Psoas muscle (tissue), 8 donors: Measurements from ENCODE around the gene PDLIM4. TPM values are rescaled to one million over a fixed set of nuclear protein-coding genes. Genes with fewer than 3 reads are reported as not detected.

Experiments
- ATAC-seq, 4 donors: fragments of 200-7000 bp; cut with Tn5 transposase; one replicate each; pipeline ENCODE4 v1.9.1; 2020; ENCODE audit warnings: moderate library complexity in 3 of 4, mild to moderate bottlenecking in 2 of 4
- DNase-seq, 2 donors: peaks; one replicate each; pipeline ENCODE4 v3.0.0-alpha.2; 2020
- H3K27ac ChIP-seq: fragments of 200-600 bp; one replicate; pipeline ENCODE4 v1.8.0; 2022
- H3K27me3 ChIP-seq, 3 donors: fragments of 200-600 bp in 1 of 3; one replicate each; pipeline versions ENCODE4 v1.6.1 to v1.8.0; 2013 to 2022; ENCODE audit warnings: low read length in 2 of 3, mild to moderate bottlenecking in 2 of 3, moderate library complexity in 1 of 3; ENCODE audit not compliant: insufficient read depth in 3 of 3
- H3K36me3 ChIP-seq, 2 donors: fragments of 200-600 bp in 1 of 2; one replicate each; pipeline versions ENCODE4 v1.6.1 to v1.8.0; 2013 to 2022; ENCODE audit warnings: low read depth in 1 of 2, mild to moderate bottlenecking in 1 of 2, moderate library complexity in 1 of 2; ENCODE audit not compliant: insufficient read depth in 1 of 2
- H3K4me1 ChIP-seq: fragments of 200-600 bp; one replicate; pipeline ENCODE4 v1.8.0; 2022
- H3K4me3 ChIP-seq: fragments of 200-600 bp; one replicate; pipeline ENCODE4 v1.8.0; 2022; ENCODE audit warnings: mild to moderate bottlenecking
- H3K9me3 ChIP-seq: fragments of 200-600 bp; one replicate; pipeline ENCODE4 v1.8.0; 2022
- WGBS, 3 donors: extraction: QIAGEN DNeasy Blood & Tissue Kit; methylation state at CpG; one replicate each; pipeline versions ENCODE4 v1.1.6 to v1.1.7; 2013; 5-methylcytosine and 5-hydroxymethylcytosine counted together
- intact Hi-C, 2 donors: fragments of 100-400 bp; cut with DNase I; formaldehyde crosslinking; loops; one replicate each; pipeline versions ENCODE4 v1.11.0 to v1.14.2; 2022
- polyA plus RNA-seq, 3 donors: library from polyadenylated mRNA; stranded (reverse); fragments of 200-250 nt; gene quantifications; one replicate each; pipeline ENCODE4 v1.2.3, GENCODE V29; 2013
- total RNA-seq, 4 donors: library from RNA; stranded (reverse); fragmentation: NEBNext Ultra II Directional in 2 of 4; extraction: Animal tissue kit (Norgen Biotek cat#: 25700) in 2 of 4; gene quantifications; one replicate each; pipeline versions ENCODE4 v1.2.1 to v1.2.4, GENCODE V29; 2021 to 2023
- TF ChIP-seq, protein P1 (sequence below): fragments of 200-600 bp; IDR thresholded peaks from one replicate; pipeline ENCODE4 v1.8.0; 2022; ENCODE audit warnings: antibody characterized with exemption
- donor health status: healthy with polysubstance abuse.
- donor health status: DM: no; HTN: no; CAD: no; lungs with moderate emphysema.
- donor health status: Bipolar disorder and iron deficiency.
- donor health status: healthy.
- donor health status: DM: yes; HTN: yes; CAD: no.
- donor health status: DM: no; HTN: no; CAD: no.
- donor health status: DM: no; HTN: no; CAD: no.
- donor health status: DM: yes; HTN: yes; CAD: no.

PDLIM4 gene
- total and polyA plus RNA-seq, 7 donors = 1.8 to 6.6 (median 5.6) TPM

GRCh38 chr5:132264546-132265335 lies 7.2 kb downstream of the PDLIM4 start:
- Histone ChIP-seq H3K36me3 (no peaks in the 10 kb centered on the region), H3K27ac (peak overlapping the region; percentile 65), H3K4me3 (no peak overlapping the region), H3K27me3 (no peaks in the 10 kb centered on the region), H3K4me1 (peaks cover 9% of the 10 kb centered on the region), H3K9me3 (no peaks in the 10 kb centered on the region)
- intact Hi-C loops = no loop called here
- DNase-seq = no peak
- no peak for ATAC-seq
- WGBS, 3 donors = 60 to 69% (median 66%) methylated on average over 4 of the region's 4 CpGs
- TF ChIP-seq, protein P1, sequence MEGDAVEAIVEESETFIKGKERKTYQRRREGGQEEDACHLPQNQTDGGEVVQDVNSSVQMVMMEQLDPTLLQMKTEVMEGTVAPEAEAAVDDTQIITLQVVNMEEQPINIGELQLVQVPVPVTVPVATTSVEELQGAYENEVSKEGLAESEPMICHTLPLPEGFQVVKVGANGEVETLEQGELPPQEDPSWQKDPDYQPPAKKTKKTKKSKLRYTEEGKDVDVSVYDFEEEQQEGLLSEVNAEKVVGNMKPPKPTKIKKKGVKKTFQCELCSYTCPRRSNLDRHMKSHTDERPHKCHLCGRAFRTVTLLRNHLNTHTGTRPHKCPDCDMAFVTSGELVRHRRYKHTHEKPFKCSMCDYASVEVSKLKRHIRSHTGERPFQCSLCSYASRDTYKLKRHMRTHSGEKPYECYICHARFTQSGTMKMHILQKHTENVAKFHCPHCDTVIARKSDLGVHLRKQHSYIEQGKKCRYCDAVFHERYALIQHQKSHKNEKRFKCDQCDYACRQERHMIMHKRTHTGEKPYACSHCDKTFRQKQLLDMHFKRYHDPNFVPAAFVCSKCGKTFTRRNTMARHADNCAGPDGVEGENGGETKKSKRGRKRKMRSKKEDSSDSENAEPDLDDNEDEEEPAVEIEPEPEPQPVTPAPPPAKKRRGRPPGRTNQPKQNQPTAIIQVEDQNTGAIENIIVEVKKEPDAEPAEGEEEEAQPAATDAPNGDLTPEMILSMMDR = no peak

- DNase-seq = peak; percentile 44 to 63
- H3K4me1 ChIP-seq = peaks cover 9% of the 10 kb centered on the region
Measured at GRCh38 chr5:132265336-132266030, 8.0 kb downstream of the PDLIM4 start.

DNA sequence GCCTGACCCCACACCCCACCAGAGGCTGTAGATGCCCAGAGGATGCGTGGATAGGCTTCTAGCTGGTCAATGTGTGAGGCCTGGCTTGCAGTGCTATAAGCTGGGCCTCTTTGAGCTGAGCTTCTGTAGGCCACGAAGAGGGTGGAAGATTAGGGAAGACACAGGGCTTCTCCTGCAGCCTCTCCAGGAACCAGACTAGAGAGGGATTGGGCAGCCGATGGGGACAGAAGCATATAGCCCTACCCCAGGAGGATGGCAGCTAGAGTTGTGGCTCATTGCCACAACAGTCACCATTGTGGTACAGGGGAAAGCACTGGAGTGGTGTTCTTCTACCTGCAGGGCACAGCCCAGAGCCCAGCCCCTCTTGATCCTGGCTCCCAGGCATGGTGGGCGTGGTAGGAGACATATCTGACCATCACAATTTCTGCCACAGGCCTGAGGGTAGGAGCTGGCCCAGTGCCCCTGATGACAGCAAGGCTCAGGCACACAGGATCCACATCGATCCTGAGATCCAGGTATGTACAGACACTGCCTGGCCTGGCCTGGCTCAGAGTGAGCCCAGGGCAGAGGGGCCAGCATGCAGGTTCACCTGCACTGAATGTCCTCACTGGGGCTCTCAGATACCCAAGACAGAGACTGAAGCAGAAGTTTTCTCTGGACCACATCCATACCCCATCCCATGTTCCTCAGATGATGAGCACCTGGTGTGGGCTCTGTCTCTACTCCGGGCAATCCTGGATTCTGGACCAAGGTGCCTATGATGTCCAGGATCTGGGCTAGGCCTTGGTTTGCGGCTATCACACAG lies 8.7 kb downstream of the PDLIM4 start:
- Histone ChIP-seq H3K9me3 (no peaks in the 10 kb centered on the region), H3K27ac (peak overlapping the region; percentile 65), H3K4me3 (no peak overlapping the region), H3K4me1 (peaks cover 6% of the 10 kb centered on the region), H3K27me3 (no peaks in the 10 kb centered on the region), H3K36me3 (no peaks in the 10 kb centered on the region)
- TF ChIP-seq, protein P1 = no peak
- DNase-seq (no peak), ATAC-seq (no peak)
- intact Hi-C loops = no loop called here
- WGBS, 3 donors = 77 to 88% (median 83%) methylated on average over 7 of the region's 7 CpGs

More at GRCh38 chr5:132265336-132266030, 8.0 kb downstream of the PDLIM4 start:
- 48 to 57% (median 49%) methylated on average over 8 of the region's 8 CpGs for WGBS, 3 donors
- Histone ChIP-seq H3K4me3 (no peak overlapping the region), H3K36me3 (no peaks in the 10 kb centered on the region), H3K27me3 (no peaks in the 10 kb centered on the region), H3K9me3 (no peaks in the 10 kb centered on the region), H3K27ac (peak overlapping the region; percentile 65)
- TF ChIP-seq, protein P1 = no peak
- intact Hi-C loops = no loop called here
- peak in 3 of 4 donors; percentile 32 to 58 (median 38) for ATAC-seq

GRCh38 chr5:132266836-132267160 lies 9.3 kb downstream of the PDLIM4 start:
- Histone ChIP-seq H3K27me3 (no peaks in the 10 kb centered on the region), H3K36me3 (peaks cover 0 to 1% of the 10 kb centered on the region in 2 donors), H3K27ac (no peak overlapping the region), H3K9me3 (no peaks in the 10 kb centered on the region), H3K4me1 (peaks cover 5% of the 10 kb centered on the region), H3K4me3 (no peak overlapping the region)
- 93 to 100% (median 100%) methylated on average over 1 of the region's 1 CpG for WGBS, 3 donors
- TF ChIP-seq, protein P1 = no peak
- ATAC-seq = no peak
- no peak for DNase-seq
- intact Hi-C loops = no loop called here
